Body of pancreas (tissue), 4 donors: ENCODE data around the gene GGT7.

ENCODE experiments used
- CTCF ChIP-seq, 7 experiments: fragments of 450-650 bp in 4 of 7; fragments of 200-600 bp in 3 of 7; sonication (generic) in 3 of 7; IDR thresholded peaks; one replicate each; pipeline ENCODE4 v1.5.1; 2016 to 2019; ENCODE audit warnings: antibody characterized with exemption in 7 of 7
- POLR2A ChIP-seq, 3 donors: fragments of 450-650 bp; IDR thresholded peaks; one replicate each; pipeline ENCODE4 v1.6.1; 2016; ENCODE audit warnings: antibody characterized with exemption in 3 of 3, mild to moderate bottlenecking in 2 of 3

DNA sequence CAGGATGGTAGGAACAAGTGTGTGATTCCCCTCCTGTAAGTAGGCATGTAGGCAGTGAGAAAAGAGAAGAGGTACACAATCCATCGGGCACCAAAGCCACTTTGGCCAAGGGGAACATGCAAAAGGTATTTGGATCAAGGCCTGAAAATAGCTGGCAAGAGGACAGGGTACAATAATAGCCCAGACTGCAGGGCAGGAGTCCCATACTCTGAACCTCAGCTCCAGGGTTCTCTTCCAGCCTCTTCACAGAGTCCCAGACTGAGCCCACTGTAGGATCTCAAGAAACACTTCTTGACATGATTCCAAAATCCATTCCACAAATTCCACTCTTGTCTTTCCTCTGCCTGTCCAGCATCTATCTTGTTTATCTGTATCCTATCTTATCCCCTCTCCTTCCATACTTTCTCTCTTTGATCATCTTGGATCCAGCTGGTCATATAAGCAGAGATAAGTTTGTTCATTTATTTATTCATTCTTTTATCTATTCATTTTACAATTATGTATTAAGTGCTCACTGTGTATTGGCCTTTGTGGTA lies 23.5 kb upstream of the GGT7 start:
- TF ChIP-seq CTCF (IDR thresholded peaks at IDR 0.05) (no peak), POLR2A (IDR thresholded peaks at IDR 0.05) (no peak)
